Stimulated activated CD4-positive, alpha-beta T cell treated with anti-CD3 and anti-CD28 coated beads, Interleukin-1b, Interleukin-23, amount 100 ng/mL, for 24 hours (primary cell): ENCODE data around the gene IL10RB.

ENCODE experiments used
- DNase-seq, 4 experiments: peaks; one replicate each; pipeline ENCODE4 v3.0.0-alpha.2; 2020; ENCODE audit warnings: low read depth in 4 of 4, low spot score in 1 of 4

IL10RB gene

GRCh38 chr21:33265664-33266049 lies 510 bp upstream of the IL10RB start:
- DNase-seq = no peak

GRCh38 chr21:33266789-33267135 lies 595 bp downstream of the IL10RB start:
- no peak for DNase-seq

- DNase-seq = no peak
Measured at GRCh38 chr21:33267250-33267649, 1.1 kb downstream of the IL10RB start.

GRCh38 chr21:33268393-33268736 lies 2.2 kb downstream of the IL10RB start:
- no peak for DNase-seq

GRCh38 chr21:33268737-33269441 lies 2.7 kb downstream of the IL10RB start:
- DNase-seq = peak in 2 of 4 experiments; percentile 27 to 29

GRCh38 chr21:33270986-33271385 lies 4.8 kb downstream of the IL10RB start:
- no peak for DNase-seq

GRCh38 chr21:33273044-33273443 lies 6.9 kb downstream of the IL10RB start:
- no peak for DNase-seq

GRCh38 chr21:33278721-33279120 lies 12.6 kb downstream of the IL10RB start:
- DNase-seq = no peak

- DNase-seq = no peak
Measured at GRCh38 chr21:33279330-33279820, 13.2 kb downstream of the IL10RB start.

- no peak for DNase-seq
Measured at GRCh38 chr21:33281096-33281652, 15.0 kb downstream of the IL10RB start.

GRCh38 chr21:33283203-33283602 lies 17.0 kb downstream of the IL10RB start:
- no peak for DNase-seq

GRCh38 chr21:33286076-33286475 lies 19.9 kb downstream of the IL10RB start:
- no peak for DNase-seq

- DNase-seq = no peak
Measured at GRCh38 chr21:33286600-33287456, 20.7 kb downstream of the IL10RB start.

- DNase-seq = no peak
Measured at GRCh38 chr21:33289199-33289819, 23.1 kb downstream of the IL10RB start.

GRCh38 chr21:33290441-33290840 lies 24.3 kb downstream of the IL10RB start:
- no peak for DNase-seq

- no peak for DNase-seq
Measured at GRCh38 chr21:33291686-33292085, 25.5 kb downstream of the IL10RB start.

GRCh38 chr21:33292724-33293123 lies 26.6 kb downstream of the IL10RB start:
- no peak for DNase-seq

GRCh38 chr21:33293136-33293535 lies 27.0 kb downstream of the IL10RB start:
- no peak for DNase-seq

- DNase-seq = no peak
Measured at GRCh38 chr21:33293811-33294216, 27.6 kb downstream of the IL10RB start.

- no peak for DNase-seq
Measured at GRCh38 chr21:33296156-33296555, 30.0 kb downstream of the IL10RB start.

GRCh38 chr21:33299181-33299752 lies 33.1 kb downstream of the IL10RB start:
- DNase-seq = peak in 1 of 4 experiments; percentile 26
